Posterior cingulate gyrus (tissue), 11 donors: ENCODE measurements around the gene ENTPD8.
"Not testable (repeated sequence)": the region's sequence is repeated elsewhere in the genome, so short reads cannot be mapped to it uniquely, and the experiment has no call there.

ENCODE experiments used
- DNase-seq, 10 donors: peaks; one replicate each; pipeline versions ENCODE4 v3.0.0 to v3.0.0-alpha.2; 2020 to 2021; ENCODE audit warnings: mixed read lengths in 3 of 10
- intact Hi-C: fragments of 100-400 bp; cut with DNase I; formaldehyde crosslinking; loops from one replicate; pipeline ENCODE4 v1.15.1; 2023

The ENTPD8 gene

GRCh38 chr9:137477778-137478612, 36.8 kb upstream of the ENTPD8 start:
- intact Hi-C loops = no loop called here
- DNase-seq = peak in 4 of 10 donors; percentile 19 to 79 (median 58)

- peak in 3 of 10 donors; percentile 31 to 58 (median 55) for DNase-seq
- intact Hi-C loops = no loop called here
Observed at GRCh38 chr9:137476856-137477255, 35.7 kb upstream of the ENTPD8 start.

- intact Hi-C loops = no loop called here
- DNase-seq = no peak
Observed at GRCh38 chr9:137475666-137476065, 34.5 kb upstream of the ENTPD8 start.

GRCh38 chr9:137474271-137474670, 33.1 kb upstream of the ENTPD8 start:
- peak in 3 of 10 donors; percentile 30 to 67 (median 47) for DNase-seq

GRCh38 chr9:137470785-137471184, 29.6 kb upstream of the ENTPD8 start:
- DNase-seq = peak in 2 of 10 donors; percentile 14 to 55

More at GRCh38 chr9:137474271-137474670, 33.1 kb upstream of the ENTPD8 start:
- intact Hi-C loops = no loop called here

GRCh38 chr9:137467896-137468295, 26.7 kb upstream of the ENTPD8 start:
- peak in 3 of 10 donors; percentile 30 to 68 (median 51) for DNase-seq

More at GRCh38 chr9:137470785-137471184, 29.6 kb upstream of the ENTPD8 start:
- intact Hi-C loops = no loop called here

GRCh38 chr9:137467161-137467581, 26.0 kb upstream of the ENTPD8 start:
- peak in 2 of 10 donors; percentile 65 to 72 for DNase-seq
- intact Hi-C loops = no loop called here

More at GRCh38 chr9:137467896-137468295, 26.7 kb upstream of the ENTPD8 start:
- intact Hi-C loops = no loop called here

- intact Hi-C loops = not testable (repeated sequence)
- DNase-seq = peak in 2 of 10 donors; percentile 60 to 69
Observed at GRCh38 chr9:137466389-137467085, 25.4 kb upstream of the ENTPD8 start.

GRCh38 chr9:137465720-137466388, 24.7 kb upstream of the ENTPD8 start:
- intact Hi-C loops = no loop called here
- DNase-seq = peak in 2 of 10 donors; percentile 33 to 79

GRCh38 chr9:137465000-137465719, 24.0 kb upstream of the ENTPD8 start:
- peak in 3 of 10 donors; percentile 49 to 70 (median 55) for DNase-seq
- intact Hi-C loops = no loop called here

GRCh38 chr9:137464291-137464999, 23.3 kb upstream of the ENTPD8 start:
- peak in 3 of 10 donors; percentile 65 to 75 (median 70) for DNase-seq
- intact Hi-C loops = no loop called here

GRCh38 chr9:137463931-137464290, 22.8 kb upstream of the ENTPD8 start:
- peak in 2 of 10 donors; percentile 54 to 80 for DNase-seq
- intact Hi-C loops = no loop called here

- peak in 4 of 10 donors; percentile 5 to 82 (median 60) for DNase-seq
- intact Hi-C loops = no loop called here
Observed at GRCh38 chr9:137462986-137463930, 22.1 kb upstream of the ENTPD8 start.

- intact Hi-C loops = no loop called here
- peak in 4 of 10 donors; percentile 6 to 83 (median 72) for DNase-seq
Observed at GRCh38 chr9:137462396-137462985, 21.3 kb upstream of the ENTPD8 start.

GRCh38 chr9:137461663-137462395, 20.7 kb upstream of the ENTPD8 start:
- peak in 4 of 10 donors; percentile 6 to 87 (median 70) for DNase-seq
- intact Hi-C loops = no loop called here

GRCh38 chr9:137461316-137461662, 20.1 kb upstream of the ENTPD8 start:
- peak in 3 of 10 donors; percentile 5 to 79 (median 52) for DNase-seq
- intact Hi-C loops = no loop called here
